IPS DF 19.7 (cell line): ENCODE data around the gene STK11.

ENCODE experiments used
- DNase-seq: peaks from one replicate; pipeline ENCODE4 v3.0.0-alpha.2; 2013; ENCODE audit warnings: low read depth, low spot score

Gene STK11

GRCh38 chr19:1261798-1262622 is 56.4 kb downstream of the STK11 start:
- DNase-seq, result no peak

DNA sequence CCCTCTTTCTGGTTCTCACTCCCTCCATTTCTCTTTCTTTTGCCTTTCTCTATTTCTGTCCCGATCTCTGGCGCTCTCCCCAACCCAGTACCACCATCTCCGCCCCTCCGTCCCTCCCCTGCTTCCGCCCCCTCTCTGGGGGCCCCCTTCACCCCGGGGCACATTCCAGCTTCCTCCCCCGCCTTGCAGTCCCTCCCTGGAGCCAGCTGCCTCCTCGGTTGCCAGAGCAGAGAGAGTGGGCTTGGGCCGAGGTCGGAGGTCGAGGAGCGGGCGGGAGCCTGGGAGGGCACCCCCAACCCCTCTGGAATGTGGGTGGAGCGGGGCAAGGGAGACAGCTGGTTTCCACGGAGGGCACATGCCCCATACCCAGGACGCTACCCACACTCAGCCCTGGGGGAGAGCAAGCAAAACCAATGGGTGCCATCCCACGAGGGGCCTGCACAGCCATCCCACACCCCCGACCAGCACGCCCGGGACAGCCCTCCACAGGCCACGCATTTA is 57.1 kb downstream of the STK11 start:
- no peak for DNase-seq

DNA sequence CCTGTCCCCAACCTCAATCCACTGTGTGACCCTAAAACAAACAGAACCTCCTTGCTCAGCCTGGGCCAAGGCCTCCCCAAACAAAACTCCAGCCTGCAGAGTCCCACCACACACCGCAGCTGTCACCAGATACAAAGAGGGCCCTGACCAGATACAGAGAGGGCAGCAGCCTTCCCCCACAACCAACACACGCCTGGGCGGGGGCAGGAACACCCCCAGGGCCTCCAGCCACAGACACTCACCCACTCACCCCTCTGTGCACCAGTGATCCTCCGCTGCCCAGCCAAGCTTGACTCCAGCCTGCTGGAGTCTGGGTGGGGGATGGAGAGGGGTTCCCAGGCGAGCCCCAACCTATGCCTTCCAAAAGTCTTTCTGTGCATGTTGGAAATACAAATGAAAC is 57.6 kb downstream of the STK11 start:
- no peak for DNase-seq

- no peak for DNase-seq
Observed at GRCh38 chr19:1264801-1265614, 59.4 kb downstream of the STK11 start.

- no peak for DNase-seq
Observed at GRCh38 chr19:1265615-1266128, 60.1 kb downstream of the STK11 start.

- DNase-seq, result no peak
Observed at GRCh38 chr19:1266129-1266915, 60.7 kb downstream of the STK11 start.

DNA sequence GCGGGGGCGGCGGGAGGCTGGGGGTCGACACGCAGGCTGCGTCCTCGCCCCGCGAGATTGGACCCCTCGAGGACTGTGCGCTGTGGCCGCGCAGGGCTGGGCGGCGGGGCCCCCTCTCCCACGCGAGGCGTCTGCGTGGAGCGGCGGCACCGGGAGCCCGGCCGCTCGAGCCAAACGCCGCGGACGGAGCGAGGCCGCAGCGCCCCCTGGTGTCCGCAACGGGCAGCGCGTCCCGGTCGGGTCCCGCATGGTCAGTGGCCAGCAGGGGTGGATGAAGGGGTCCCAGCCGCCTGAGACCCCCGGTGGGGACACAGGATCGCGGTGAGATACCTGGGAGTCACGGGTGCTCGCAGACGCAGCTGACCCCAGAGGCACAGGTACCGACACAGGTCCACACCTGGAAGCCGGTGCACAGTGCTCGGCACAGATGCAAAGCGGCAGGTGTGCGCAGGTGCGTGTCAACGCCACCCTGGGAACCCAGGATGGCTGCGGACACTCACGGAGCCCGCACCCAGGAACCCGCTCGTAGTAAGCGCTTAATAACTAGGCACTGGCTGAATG is 61.4 kb downstream of the STK11 start:
- DNase-seq, result no peak

GRCh38 chr19:1267477-1268225 is 62.1 kb downstream of the STK11 start:
- DNase-seq, result no peak

DNA sequence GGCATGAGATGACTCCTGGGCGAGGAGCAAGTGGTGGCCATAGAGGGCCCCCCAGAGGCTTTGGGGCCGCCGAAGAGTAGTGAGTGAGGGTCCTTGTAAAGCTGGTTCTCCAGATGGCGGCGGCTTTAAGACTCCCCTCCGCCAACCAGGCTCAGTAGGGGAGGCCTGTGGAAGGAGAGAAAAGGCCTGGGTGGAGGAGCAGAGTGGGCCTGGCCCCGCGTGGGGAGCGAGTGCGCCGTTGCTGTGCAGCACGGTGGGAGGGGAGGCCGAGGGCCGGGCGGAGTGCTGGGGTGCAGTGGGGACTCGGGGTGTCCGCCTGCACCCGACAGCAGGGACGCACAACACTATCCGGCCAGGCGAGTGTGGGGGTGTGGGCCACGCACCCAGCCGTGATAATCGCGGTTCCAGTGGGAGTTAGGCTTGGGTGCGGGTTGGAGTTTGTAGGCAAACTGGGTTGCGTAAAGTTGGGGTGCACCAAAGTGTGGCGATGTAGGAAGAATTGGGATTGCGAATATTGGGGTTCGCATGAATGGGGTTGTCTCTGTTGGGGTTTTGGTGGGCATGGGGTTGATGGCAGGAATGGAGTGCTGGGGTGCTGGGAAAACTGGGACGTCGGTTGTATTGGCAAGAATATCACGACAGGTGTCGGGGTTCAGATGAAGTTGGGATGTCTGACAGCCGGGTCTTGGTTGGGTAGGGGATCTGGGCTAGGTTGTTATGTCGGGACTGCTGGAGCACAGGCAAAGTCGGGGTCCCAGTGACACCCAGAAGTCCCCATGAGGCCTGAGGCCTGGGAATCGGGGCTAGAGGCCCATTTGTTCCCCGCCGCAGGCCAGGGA is 62.9 kb downstream of the STK11 start:
- no peak for DNase-seq

GRCh38 chr19:1269065-1269477 is 63.5 kb downstream of the STK11 start, which contains the start of gene CIRBP:
CIRBP (plus strand) TSS chr19:1269332; CDS start chr19:1270934, 1,602 bp downstream.
- DNase-seq, result no peak

DNA sequence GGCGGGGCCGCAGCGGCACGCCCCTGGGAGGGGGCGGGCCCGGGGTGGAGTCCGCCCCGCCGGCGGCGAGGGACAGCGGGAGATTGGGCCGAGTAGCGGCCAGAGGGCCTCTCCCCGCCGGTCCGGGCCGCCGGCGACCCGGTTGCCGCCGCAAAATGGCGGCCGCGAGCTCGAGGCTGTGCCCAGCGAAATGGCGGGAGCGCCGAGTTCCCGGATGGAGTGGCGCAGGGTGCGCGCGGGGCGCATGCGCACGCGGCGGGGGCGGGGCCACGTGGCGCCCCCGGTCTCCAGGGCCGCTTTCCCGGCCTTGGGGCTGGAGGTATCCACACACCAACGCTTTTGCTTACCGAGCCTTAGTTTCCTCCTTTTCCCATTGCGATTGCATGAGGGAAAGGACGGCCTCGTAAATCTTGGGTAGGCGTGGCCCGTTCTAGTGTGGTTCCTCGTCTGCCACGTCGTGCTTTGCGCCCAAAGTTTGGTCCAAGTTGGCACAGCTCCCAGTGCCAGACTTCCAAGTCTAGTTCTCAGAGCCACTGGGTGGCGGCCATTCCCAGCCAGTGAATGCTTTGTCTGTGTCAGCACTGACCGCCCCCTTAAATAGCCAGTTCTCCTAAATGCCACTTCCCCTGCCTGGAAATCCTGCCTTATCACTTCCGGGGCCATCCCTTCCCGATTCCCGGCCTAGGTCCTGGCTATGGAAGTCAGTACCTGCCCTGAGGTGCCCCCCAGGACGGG is 64.1 kb downstream of the STK11 start:
- DNase-seq, result no peak

- DNase-seq, result no peak
Observed at GRCh38 chr19:1270213-1270853, 64.8 kb downstream of the STK11 start.

DNA sequence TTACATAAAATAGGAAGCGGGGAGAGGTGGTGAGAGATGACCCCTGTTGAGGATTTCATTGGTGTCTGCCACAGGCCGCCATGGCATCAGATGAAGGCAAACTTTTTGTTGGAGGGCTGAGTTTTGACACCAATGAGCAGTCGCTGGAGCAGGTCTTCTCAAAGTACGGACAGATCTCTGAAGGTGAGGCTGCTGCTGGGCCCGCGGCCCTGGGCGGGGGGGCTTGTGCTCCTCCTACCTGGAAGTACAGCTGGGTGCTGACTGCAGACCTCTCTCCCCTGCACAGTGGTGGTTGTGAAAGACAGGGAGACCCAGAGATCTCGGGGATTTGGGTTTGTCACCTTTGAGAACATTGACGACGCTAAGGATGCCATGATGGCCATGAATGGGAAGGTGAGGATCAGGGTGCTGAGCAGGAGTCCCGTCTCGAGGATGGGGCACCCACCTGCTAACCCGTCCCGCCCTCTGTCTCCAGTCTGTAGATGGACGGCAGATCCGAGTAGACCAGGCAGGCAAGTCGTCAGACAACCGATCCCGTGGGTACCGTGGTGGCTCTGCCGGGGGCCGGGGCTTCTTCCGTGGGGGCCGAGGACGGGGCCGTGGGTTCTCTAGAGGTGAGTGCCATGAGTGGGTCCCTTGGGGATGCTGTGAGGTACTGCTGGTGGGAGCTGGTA is 65.4 kb downstream of the STK11 start:
- DNase-seq, result no peak

DNA sequence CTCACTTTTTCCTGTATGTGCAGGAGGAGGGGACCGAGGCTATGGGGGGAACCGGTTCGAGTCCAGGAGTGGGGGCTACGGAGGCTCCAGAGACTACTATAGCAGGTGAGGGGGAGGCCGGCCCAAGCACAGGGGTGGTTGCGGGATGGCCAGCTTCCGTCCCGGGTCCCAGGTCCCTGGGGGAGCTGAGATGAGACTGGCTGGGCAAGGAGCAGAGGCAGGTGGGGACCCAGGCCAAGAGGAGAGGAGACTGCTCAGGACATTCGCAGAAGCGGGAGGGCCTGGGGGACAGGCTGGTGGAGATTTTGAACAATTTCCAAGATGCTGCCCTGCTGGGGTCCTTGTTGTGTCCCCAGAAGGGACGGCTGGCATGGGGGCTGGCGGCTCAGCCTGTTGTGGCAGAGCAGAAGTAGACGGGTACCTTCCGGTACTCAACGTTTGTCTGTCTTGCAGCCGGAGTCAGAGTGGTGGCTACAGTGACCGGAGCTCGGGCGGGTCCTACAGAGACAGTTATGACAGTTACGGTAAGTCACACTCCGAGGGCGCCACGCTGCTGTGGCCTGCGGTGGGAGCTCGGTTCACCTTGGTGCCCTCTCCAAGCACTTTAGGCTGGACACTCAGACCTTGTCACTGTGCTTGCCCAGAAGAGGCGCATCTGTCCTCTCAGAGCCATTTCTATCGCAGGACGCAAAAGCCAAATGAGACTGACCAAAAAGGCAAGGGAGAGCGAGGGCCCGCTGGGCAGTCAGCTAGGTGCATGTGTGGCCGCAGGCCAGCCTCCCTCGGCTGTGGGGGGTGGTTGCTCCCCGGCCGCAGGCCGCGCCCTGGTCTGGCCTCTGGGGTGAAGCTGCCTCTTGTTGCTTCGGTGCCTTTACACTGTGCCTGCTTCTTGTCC is 66.2 kb downstream of the STK11 start:
- DNase-seq, result no peak

DNA sequence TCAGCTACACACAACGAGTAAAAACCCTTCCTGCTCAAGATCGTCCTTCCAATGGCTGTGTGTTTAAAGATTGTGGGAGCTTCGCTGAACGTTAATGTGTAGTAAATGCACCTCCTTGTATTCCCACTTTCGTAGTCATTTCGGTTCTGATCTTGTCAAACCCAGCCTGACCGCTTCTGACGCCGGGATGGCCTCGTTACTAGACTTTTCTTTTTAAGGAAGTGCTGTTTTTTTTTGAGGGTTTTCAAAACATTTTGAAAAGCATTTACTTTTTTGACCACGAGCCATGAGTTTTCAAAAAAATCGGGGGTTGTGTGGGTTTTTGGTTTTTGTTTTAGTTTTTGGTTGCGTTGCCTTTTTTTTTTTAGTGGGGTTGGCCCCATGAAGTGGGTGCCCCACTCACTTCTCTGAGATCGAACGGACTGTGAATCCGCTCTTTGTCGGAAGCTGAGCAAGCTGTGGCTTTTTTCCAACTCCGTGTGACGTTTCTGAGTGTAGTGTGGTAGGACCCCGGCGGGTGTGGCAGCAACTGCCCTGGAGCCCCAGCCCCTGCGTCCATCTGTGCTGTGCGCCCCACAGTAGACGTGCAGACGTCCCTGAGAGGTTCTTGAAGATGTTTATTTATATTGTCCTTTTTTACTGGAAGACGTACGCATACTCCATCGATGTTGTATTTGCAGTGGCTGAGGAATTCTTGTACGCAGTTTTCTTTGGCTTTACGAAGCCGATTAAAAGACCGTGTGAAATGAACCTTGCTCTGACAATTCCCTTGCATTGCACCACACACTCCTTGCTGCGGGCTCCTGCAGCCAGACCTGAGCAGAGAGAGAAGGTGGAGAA is 67.1 kb downstream of the STK11 start:
- no peak for DNase-seq
